Hematopoietic multipotent progenitor cell (in vitro differentiated cells): ENCODE measurements around the gene DNAH8. TPM values are rescaled to one million over a fixed set of nuclear protein-coding genes. Genes with fewer than 3 reads are reported as not detected.
A peak's percentile ranks its signal among the peaks of the same experiment; 100 is the strongest.
"Not testable (repeated sequence)": the region's sequence is repeated elsewhere in the genome, so short reads cannot be mapped to it uniquely, and the experiment has no call there.

Source experiments
- DNase-seq, 3 donors: peaks; one replicate each; pipeline ENCODE4 v3.0.0-alpha.2; 2011 to 2015; ENCODE audit warnings: low read depth in 2 of 3, low spot score in 2 of 3
- total RNA-seq: library from RNA; depleted of rRNA; stranded (reverse); fragments of >200 nt; gene quantifications from one replicate; pipeline ENCODE4 v1.2.3, GENCODE V29; 2012

The DNAH8 gene
- not detected for total RNA-seq

- no peak for DNase-seq
Observed at GRCh38 chr6:38715016-38715689, at the start of gene DNAH8. DNAH8 (plus strand) TSS chr6:38715311; CDS start chr6:38722810, 7,499 bp downstream.

- peak; percentile 10 to 60 (median 36) for DNase-seq
Observed at GRCh38 chr6:38671885-38672467, 43.1 kb upstream of the DNAH8 start.

GRCh38 chr6:38673397-38674165, 41.5 kb upstream of the DNAH8 start:
- DNase-seq, result peak in 2 of 3 donors; percentile 47 to 61

GRCh38 chr6:38676236-38676973, 38.7 kb upstream of the DNAH8 start:
- DNase-seq, result no peak

GRCh38 chr6:38676974-38677544, 38.1 kb upstream of the DNAH8 start:
- no peak for DNase-seq

GRCh38 chr6:38678178-38678760, 36.8 kb upstream of the DNAH8 start:
- DNase-seq, result no peak

GRCh38 chr6:38679668-38680067, 35.4 kb upstream of the DNAH8 start:
- no peak for DNase-seq

GRCh38 chr6:38681850-38682249, 33.3 kb upstream of the DNAH8 start:
- DNase-seq, result no peak

GRCh38 chr6:38684237-38684636, 30.9 kb upstream of the DNAH8 start:
- no peak for DNase-seq

GRCh38 chr6:38684904-38685303, 30.2 kb upstream of the DNAH8 start:
- DNase-seq, result no peak

GRCh38 chr6:38686270-38687042, 28.7 kb upstream of the DNAH8 start:
- DNase-seq, result no peak

- no peak for DNase-seq
Observed at GRCh38 chr6:38687043-38687353, 28.1 kb upstream of the DNAH8 start.

GRCh38 chr6:38687549-38687948, 27.6 kb upstream of the DNAH8 start:
- no peak for DNase-seq

GRCh38 chr6:38688579-38689087, 26.5 kb upstream of the DNAH8 start:
- peak in 2 of 3 donors; percentile 26 to 62 for DNase-seq

- no peak for DNase-seq
Observed at GRCh38 chr6:38695227-38695900, 19.7 kb upstream of the DNAH8 start.

- DNase-seq, result no peak
Observed at GRCh38 chr6:38695933-38696332, 19.2 kb upstream of the DNAH8 start.

GRCh38 chr6:38696345-38696744, 18.8 kb upstream of the DNAH8 start:
- DNase-seq, result no peak

GRCh38 chr6:38697846-38698245, 17.3 kb upstream of the DNAH8 start:
- no peak for DNase-seq

GRCh38 chr6:38699702-38700101, 15.4 kb upstream of the DNAH8 start:
- not testable (repeated sequence) for DNase-seq
